HG02852 (cell line): ENCODE measurements around the gene MZB1.
"Not testable (repeated sequence)": the region's sequence is repeated elsewhere in the genome, so short reads cannot be mapped to it uniquely, and the experiment has no call there.

ENCODE experiments used
- ATAC-seq: cut with Tn5 transposase; IDR thresholded peaks from one replicate; pipeline ENCODE4 v1.9.1; 2021; ENCODE audit warnings: mild to moderate bottlenecking, moderate library complexity; ENCODE audit not compliant: unreplicated experiment

The MZB1 gene

DNA sequence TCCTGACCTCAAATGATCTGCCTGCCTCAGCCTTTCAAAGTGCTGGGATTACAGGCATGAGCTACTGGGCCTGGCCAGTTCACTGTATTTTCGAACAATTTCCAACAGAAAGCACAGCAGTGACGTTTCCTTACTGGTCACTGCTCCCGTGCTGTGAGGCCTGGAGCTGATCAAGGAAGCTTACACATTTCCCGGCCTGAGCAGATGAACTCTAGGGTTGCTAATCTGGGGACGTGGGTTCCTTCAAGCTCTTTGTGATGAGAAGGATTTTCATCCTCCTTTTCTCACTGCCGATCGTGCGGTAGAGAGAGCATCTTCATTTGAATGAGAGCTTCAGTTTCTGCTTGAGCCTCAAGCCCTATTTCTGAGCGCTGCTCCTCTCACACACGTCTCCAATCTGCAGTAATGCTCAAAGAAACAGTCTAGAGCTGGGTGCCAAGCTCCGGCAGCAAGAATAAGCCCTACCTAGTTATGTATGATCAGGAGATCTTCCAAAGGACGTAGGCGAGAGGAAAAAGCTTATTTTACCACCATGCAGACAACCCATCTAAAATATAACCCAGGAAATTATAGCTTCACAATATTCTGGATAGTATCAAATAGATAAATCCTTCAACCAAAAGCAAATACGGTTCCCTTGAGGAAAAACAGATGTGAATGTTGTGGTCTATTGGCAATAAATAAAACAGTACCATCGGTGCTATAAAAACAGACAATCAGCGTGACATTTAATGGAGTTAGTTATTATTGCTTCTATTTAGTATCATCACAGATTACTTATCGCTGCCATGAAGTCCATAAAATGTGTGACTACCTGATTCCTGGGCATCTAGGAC, 21.5 kb upstream of the MZB1 start:
- no peak for ATAC-seq

DNA sequence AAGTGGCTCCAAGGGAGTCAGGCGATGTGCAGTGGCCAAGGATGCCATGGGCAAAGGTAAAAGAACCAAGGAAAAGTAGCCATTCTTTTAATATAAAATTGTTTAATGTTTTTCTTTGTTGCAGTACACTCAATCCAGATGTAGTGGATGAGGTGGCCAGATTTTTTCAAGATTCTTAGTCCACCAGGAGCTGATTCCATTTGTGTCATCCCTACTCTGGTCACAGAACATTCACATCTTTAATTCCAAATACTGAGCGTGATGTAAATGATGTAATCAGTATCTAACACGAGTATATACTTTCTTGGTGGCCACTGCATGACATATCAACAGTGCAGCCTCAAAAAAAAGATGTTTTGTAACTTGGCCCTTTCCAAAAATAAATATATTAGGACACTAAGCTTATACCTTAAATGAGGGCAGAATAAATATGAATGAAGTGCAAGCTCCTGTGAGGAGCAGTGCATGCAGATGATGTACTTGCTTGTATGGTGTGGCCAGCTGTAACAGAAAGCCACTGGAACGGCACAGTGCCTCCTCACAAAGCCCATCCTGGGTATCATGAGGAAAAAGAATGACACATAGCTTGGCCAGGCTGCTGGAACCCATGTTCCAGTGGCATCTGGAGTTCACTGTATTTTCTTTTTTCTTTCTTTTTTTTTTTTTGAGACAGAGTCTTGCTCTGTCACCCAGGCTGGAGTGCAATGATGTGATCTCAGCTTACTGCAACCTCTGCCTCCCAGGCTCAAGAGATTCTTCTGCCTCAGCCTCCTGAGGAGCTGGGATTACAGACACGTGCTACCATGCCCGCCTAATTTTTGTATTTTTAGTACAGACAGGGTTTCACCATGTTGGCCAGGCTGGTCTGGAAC, 20.6 kb upstream of the MZB1 start:
- ATAC-seq: no peak

DNA sequence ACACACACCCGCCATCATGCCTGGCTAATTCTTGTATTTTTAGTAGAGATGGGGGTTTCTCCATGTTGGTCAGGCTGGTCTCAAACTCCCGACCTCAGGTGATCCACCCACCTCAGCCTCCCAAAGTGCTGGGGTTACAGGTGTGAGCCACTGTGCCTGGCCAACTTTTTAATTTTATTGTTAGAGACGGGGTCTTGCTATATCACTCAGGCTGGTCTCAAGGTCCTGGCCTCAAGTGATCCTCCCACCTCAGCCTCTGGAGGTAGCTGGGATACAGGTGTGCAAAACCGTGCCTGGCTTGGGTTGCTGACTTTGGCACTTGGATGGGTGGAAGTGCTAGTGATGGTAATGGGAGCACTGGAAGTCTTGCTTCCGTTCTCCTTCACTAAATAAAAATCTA, 19.4 kb upstream of the MZB1 start:
- ATAC-seq: not testable (repeated sequence)

- ATAC-seq: no peak
These were observed 18.5 kb upstream of the MZB1 start for GRCh38 chr5:139408191-139408590.

DNA sequence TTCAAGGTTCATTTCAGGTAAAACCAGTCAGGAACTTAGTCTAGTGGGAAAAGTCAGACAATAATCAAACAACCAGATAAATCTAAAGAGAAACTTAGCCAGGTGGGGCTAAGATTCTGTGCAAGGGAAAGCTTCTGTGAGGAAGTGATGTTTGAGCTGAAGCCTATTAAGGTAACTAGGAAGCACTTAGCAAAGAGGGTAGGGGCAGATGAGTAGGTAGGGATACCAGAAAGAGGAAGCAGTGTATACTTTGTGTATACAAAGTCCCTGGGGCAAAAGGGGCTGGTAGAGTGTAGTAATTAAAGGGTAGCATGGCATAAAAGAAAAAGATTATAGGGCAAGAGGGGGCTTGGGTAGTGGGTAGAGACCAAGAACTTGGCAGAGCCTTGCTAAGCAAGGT, 17.8 kb upstream of the MZB1 start:
- ATAC-seq: no peak

DNA sequence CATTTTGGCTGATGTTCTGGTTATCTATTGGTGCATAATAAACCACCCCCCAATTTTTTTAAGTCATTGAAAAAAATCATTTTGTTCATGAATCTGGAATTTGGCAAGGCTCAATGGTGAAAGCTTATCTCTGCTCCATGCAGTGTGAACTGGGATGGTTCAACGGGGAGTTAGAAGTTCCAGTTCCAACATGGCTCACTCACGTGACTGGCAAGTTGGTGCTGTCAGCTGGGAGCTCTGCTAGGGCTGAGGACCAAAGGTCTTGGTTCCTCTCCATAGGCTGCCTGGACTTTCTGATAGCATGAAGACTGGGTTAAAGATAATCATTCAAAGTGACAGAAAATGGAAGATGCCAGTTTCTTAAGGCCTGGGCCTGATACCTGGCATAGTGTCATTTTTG, 17.2 kb upstream of the MZB1 start:
- ATAC-seq: no peak

GRCh38 chr5:139404484-139404840, 14.7 kb upstream of the MZB1 start:
- no peak for ATAC-seq

DNA sequence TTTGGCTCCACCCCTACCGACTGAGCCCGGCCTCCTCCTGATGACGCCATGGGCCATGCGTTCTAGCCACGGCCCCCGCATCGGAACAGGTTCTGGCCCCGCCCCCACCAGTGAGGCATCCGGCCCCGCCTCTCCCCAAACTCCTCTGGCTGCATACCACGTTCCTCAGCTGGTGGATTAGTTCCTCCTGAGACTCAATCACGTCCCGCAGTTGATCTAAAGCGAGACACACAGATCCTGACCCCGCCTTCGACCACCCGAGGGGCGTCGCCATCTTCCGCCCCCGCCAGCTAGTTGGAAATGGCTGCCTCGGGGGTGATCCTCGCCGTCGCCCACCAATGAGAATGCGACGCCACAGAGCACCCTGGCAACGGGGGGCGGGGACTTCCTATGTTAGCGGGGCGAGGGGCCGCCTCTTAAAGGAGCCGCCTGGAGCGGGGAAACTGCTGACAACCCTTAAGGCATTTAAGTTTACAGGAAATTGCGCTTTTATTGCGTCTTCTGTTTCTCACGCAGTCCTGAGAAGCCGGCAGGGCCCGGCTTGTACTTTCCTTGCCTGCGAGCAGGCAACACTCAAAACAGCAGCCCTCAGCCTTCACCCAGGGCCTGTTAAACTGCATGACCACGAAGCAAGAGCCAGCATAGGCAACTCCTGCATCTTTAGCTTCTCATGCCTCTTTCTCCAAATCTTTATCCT, 14.2 kb upstream of the MZB1 start, which contains the start of gene SPATA24:
Gene SPATA24, minus strand, starts transcription at position 303 of the 697 bp plus-strand sequence. Its CDS starts 29 bp downstream, at position 274.
- peak; percentile 79 for ATAC-seq

DNA sequence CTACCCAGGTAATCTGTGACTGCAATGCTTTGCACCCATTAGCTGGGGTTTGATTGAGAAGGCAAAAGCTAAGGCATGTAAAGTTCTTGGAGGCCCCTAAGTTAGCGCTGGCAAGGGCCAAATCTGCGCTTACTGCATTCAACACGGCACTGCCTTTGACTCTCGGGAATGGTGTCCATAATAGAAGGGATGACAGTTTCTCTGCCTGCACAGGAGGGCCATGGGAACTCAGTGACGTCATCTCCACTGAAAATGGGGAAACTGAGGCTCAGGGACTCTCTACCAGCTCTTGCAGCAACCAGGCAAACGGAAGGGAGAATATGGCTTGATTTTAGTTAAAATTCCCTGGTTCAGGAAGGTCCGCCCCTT, 13.7 kb upstream of the MZB1 start:
- ATAC-seq: no peak

- ATAC-seq: no peak
These were observed 12.9 kb upstream of the MZB1 start for GRCh38 chr5:139402561-139403158.

GRCh38 chr5:139401546-139401945, 11.8 kb upstream of the MZB1 start:
- no peak for ATAC-seq

DNA sequence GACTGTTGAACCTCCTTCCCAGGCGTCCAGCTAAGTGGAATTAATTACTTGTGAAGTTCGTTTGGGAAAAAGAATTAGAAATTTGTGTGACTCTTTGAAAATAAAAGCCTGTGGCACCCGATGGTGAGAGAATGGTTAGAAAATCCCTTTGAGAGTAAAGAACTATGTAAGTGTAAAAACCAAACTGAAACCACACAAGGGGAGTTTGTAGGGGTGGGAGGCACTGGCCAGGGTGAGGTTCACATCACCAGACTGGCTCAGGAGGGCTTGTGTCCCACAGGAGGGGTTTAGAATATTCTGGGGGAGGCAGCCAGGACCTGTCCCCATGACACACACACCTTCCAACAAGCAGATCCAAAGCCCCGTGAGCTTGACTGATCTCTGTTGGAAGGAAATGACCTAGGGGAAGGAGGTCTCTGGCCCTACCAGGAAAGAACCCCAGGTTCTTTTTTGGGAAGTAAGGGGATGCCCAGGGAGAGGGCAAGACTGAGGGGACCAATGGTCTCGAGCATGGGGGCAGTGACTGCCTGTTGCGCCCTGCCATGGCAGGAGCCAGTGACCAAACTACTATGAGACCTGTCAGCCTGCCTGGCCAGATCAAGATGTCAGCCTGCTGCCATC, 9.9 kb upstream of the MZB1 start:
- peak; percentile 31 for ATAC-seq

DNA sequence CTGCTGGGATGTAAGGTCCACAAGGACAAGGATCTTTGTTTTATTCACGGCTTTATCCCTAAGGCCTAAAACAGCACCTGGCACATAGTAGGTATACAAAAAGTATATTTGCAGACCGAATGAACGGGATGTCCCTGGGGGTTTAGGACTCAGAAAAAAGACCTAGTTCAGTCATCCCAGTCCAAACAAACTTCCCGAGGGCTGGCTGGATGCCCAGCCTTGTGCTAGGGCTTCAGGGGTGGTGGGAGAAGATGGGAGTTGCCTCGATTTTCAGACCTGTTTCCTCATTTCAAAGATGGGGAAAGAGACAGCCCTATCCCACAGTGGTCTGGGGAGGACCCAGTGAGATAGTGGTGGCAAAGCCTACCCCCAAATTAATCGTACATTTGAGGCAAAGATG, 8.2 kb upstream of the MZB1 start:
- no peak for ATAC-seq

- no peak for ATAC-seq
These were observed 7.0 kb upstream of the MZB1 start for GRCh38 chr5:139396691-139397090.

- ATAC-seq: no peak
These were observed 6.3 kb upstream of the MZB1 start for GRCh38 chr5:139395844-139396640.

- no peak for ATAC-seq
These were observed 5.2 kb upstream of the MZB1 start, which contains the start of gene PROB1 for GRCh38 chr5:139394654-139395566. Gene PROB1 (minus strand): TSS chr5:139395104. CDS start chr5:139395081, 23 bp downstream.

GRCh38 chr5:139394123-139394653, 4.5 kb upstream of the MZB1 start:
- ATAC-seq: no peak

- no peak for ATAC-seq
These were observed 3.9 kb upstream of the MZB1 start for GRCh38 chr5:139393497-139394122.
